Measurements from ENCODE around the gene CFAP206.

- TF ChIP-seq GATA3 (IDR thresholded peaks at IDR 0.05; ENCODE audit: low read depth, low read length) (no peak), GATA2 (IDR thresholded peaks at IDR 0.05; ENCODE audit: low read depth, low read length) (no peak)
Observed at GRCh38 chr6:87396595-87397392, 11.0 kb upstream of the CFAP206 start.
